ENCODE results near the gene GALNT1.
"Not testable (repeated sequence)": the region's sequence is repeated elsewhere in the genome, so short reads cannot be mapped to it uniquely, and the experiment has no call there.

GALNT1 gene

DNA sequence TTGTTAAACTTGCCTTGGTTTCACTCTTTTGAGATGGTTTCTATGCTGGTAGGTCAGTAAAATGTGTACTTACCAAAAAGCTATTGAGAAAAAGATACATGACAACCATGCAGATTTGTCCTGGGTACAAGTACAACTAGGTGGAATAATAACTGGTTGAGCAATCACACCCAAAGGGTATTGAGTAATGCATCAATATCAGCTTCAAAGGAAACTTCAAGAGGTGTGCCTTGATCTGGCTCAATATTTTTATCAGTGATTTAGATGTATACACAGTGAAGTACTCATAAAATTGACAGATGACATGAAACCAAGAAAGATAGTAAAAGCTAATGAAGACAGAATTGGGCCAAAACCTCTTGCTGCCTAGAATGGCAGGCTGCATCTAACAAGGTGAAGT, 21.7 kb upstream of the GALNT1 start:
- TF ChIP-seq, protein P1, sequence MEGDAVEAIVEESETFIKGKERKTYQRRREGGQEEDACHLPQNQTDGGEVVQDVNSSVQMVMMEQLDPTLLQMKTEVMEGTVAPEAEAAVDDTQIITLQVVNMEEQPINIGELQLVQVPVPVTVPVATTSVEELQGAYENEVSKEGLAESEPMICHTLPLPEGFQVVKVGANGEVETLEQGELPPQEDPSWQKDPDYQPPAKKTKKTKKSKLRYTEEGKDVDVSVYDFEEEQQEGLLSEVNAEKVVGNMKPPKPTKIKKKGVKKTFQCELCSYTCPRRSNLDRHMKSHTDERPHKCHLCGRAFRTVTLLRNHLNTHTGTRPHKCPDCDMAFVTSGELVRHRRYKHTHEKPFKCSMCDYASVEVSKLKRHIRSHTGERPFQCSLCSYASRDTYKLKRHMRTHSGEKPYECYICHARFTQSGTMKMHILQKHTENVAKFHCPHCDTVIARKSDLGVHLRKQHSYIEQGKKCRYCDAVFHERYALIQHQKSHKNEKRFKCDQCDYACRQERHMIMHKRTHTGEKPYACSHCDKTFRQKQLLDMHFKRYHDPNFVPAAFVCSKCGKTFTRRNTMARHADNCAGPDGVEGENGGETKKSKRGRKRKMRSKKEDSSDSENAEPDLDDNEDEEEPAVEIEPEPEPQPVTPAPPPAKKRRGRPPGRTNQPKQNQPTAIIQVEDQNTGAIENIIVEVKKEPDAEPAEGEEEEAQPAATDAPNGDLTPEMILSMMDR (IDR thresholded peaks at IDR 0.05; ENCODE audit: low read depth, low read length): no peak
- H3K4me3 ChIP-seq (ENCODE audit: low read depth, low read length): no peak overlapping the region

GRCh38 chr18:35564795-35565453, 16.6 kb upstream of the GALNT1 start:
- TF ChIP-seq, protein P1 (IDR thresholded peaks at IDR 0.05; ENCODE audit: low read depth, low read length): no peak
- H3K4me3 ChIP-seq (ENCODE audit: low read depth, low read length): no peak overlapping the region

DNA sequence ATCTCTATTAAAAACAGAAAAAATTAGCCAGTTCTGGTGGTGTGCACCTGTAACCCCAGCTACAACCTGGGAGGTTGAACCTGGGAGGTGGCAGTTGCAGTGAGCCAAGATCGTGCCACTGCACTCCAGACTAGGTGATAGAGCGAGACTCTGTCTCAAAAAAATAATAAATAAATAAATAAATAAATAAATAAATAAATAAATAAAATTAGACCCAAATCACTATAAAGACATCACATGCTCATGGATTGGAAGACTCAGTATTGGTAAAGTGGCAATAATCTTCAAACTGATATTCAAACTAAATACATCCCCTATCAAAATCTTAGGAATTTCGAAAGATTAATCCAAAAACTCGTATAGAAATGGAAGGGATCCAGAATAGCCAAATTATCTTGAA, 15.5 kb upstream of the GALNT1 start:
- TF ChIP-seq, protein P1 (IDR thresholded peaks at IDR 0.05; ENCODE audit: low read depth, low read length): no peak
- H3K4me3 ChIP-seq (ENCODE audit: low read depth, low read length): no peak overlapping the region

DNA sequence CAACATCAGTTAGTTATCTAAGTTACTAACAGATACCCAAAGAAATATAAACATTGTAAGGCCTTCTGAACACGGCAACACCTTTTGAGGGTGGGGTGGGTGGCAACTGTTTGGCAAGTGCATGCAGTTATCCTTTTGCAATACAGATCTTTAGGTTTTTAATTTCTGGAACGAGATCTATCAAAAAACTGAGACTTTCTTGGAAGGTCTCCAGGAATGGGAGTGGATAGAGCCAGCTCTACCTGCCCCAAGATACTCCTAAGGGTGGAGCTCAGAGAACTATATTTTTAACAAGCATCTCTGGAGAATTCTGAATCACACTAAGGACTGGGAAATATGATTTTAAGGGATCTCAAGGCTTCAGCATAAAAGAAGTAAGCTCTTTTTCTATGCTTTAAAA, 11.4 kb upstream of the GALNT1 start:
- TF ChIP-seq, protein P1 (IDR thresholded peaks at IDR 0.05; ENCODE audit: low read depth, low read length): no peak
- no peak overlapping the region for H3K4me3 ChIP-seq (ENCODE audit: low read depth, low read length)

- TF ChIP-seq, protein P1 (IDR thresholded peaks at IDR 0.05; ENCODE audit: low read depth, low read length): no peak
These were observed 10.4 kb upstream of the GALNT1 start for GRCh38 chr18:35571138-35571537.

GRCh38 chr18:35572644-35573043, 8.9 kb upstream of the GALNT1 start:
- no peak overlapping the region for H3K4me3 ChIP-seq (ENCODE audit: low read depth, low read length)
- TF ChIP-seq, protein P1 (IDR thresholded peaks at IDR 0.05; ENCODE audit: low read depth, low read length): no peak

More at GRCh38 chr18:35571138-35571537, 10.4 kb upstream of the GALNT1 start:
- H3K4me3 ChIP-seq (ENCODE audit: low read depth, low read length): no peak overlapping the region

DNA sequence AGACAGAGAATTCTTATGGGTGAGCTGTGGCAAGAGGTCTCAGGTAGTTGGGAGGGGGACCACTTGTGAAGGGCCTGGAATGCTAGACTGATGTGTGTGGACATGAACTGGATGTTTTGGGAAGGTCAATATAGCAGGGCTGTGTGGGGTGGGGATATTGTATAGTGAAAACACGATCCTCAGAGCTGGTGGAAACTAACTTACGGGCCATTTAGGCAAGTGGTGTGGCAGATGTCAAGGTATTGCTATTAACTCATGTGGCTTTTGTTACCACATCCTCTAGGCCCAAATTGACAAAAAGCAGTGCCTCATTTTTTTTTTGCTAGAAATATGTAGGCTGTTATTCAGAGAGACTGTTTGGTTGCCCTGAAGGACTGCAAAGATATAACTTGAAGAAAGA, 8.0 kb upstream of the GALNT1 start:
- TF ChIP-seq, protein P1 (IDR thresholded peaks at IDR 0.05; ENCODE audit: low read depth, low read length): no peak
- H3K4me3 ChIP-seq (ENCODE audit: low read depth, low read length): no peak overlapping the region

DNA sequence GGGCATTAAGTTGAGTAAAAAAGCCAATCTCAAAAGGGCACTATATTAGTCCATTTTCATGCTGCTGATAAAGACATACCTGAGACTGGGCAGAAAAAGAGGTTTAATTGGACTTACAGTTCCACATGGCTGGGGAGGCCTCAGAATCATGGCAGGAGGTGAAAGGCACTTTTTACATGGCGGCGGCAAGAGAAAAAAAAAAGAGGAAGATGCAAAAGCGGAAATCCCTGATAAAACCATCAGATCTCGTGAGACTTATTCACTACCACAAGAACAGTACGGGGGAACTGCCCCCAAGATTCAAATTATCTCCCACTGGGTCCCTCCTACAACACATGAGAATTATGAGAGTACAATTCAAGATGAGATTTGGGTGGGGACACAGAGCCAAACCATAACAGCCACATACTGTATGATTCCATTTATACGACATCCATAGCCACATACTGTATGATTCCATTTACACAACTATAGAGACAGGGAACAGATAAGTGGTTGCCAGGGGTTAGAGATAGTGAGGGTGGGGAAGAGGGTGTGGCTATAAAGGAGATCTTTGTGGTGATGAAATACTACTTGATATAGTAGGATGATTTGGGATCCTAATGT, 5.2 kb upstream of the GALNT1 start:
- H3K4me3 ChIP-seq (ENCODE audit: low read depth, low read length): not testable (repeated sequence)
